Measurements from ENCODE around the gene PPFIBP2.
A peak's percentile ranks its signal among the peaks of the same experiment; 100 is the strongest.

PPFIBP2 gene

DNA sequence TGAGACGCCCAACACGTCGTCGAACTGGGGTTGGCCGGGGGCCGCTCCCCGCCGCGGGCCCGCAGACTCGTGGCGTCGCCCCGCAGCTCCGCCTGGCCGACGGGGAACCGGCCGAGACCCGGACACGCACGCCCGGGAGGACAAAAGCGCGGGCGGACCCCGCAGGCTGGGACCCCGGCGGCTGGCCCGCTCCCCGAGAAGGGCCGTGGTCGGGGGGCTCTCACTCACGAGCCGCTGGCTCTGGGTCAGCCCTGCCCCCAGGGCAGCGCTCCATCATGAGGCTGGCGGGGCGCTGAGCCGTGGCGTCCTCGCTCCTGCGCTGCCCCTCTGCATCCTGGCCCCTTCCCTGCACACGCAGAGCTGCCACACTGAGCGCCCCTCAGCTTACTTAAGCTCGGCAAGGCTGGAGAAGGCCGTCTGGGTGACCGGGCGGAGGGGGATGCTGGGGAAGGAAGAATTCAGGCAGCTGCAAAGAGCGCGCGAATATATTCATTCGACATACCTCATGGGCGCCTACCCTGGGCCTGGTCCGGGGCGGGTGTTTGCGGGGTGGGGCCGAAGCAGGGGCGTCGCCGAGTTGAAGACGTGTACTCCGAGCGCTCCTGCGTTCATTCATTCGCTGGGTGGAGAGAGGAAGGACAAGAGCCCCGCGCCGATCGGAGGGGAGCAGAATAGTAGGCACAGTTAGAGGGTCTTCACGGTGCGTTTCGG is 160.1 kb downstream of the PPFIBP2 start:
- TF ChIP-seq, protein P1, sequence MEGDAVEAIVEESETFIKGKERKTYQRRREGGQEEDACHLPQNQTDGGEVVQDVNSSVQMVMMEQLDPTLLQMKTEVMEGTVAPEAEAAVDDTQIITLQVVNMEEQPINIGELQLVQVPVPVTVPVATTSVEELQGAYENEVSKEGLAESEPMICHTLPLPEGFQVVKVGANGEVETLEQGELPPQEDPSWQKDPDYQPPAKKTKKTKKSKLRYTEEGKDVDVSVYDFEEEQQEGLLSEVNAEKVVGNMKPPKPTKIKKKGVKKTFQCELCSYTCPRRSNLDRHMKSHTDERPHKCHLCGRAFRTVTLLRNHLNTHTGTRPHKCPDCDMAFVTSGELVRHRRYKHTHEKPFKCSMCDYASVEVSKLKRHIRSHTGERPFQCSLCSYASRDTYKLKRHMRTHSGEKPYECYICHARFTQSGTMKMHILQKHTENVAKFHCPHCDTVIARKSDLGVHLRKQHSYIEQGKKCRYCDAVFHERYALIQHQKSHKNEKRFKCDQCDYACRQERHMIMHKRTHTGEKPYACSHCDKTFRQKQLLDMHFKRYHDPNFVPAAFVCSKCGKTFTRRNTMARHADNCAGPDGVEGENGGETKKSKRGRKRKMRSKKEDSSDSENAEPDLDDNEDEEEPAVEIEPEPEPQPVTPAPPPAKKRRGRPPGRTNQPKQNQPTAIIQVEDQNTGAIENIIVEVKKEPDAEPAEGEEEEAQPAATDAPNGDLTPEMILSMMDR (IDR thresholded peaks at IDR 0.05; ENCODE audit: borderline replicate concordance, control extremely low read depth, extremely low read depth, insufficient read depth, missing control alignments): no peak
- in situ Hi-C loops (cut with MboI; ENCODE audit: low sequenced_read_pairs, unreplicated experiment): no loop called here
- DNase-seq (ENCODE audit: low spot score): peak; percentile 75

DNA sequence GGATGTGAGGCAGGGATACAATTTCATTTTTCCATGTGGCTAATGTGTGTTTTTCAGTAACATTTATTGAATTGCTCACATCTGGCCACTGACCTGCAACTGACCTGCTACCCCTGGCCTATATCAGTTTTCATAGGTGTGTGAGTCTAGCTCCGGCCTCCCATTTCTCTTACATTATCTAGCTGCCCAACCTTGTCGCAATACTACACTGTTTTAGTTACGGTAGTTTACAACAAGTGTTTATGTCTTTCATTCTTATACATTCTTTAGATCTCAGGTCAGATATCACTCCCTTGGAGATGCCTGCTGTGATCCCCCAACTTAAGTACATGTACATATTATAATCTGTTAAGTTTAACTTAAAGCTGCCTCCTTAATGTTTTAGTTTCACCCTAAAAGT is 161.8 kb downstream of the PPFIBP2 start:
- in situ Hi-C loops (cut with MboI; ENCODE audit: low sequenced_read_pairs, unreplicated experiment): loop anchor here (25.0 kb wide), 1 partner anchor 563 kb away; no protein-coding TSS in a partner anchor
- TF ChIP-seq, protein P1 (IDR thresholded peaks at IDR 0.05; ENCODE audit: borderline replicate concordance, control extremely low read depth, extremely low read depth, insufficient read depth, missing control alignments): no peak

DNA sequence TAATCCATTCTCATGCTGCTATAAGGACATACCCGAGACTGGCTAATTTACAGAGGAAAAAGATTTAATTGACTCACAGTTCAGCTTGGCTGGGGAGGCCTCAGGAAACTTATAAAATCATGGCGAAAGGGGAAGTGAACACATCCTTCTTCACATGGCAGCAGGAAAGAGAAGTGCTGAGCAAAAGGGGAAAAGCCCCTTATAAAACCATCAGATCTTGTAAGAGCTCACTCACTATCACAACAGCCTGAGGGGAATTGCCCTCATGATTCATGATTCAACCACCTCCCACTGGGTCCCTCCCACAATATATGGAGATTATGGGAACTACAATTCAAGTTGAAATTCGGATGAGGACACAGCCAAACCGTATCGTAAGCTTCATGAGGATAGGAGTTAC is 163.3 kb downstream of the PPFIBP2 start:
- in situ Hi-C loops (cut with MboI; ENCODE audit: low sequenced_read_pairs, unreplicated experiment): loop anchor here (25.0 kb wide), 1 partner anchor 565 kb away; no protein-coding TSS in a partner anchor
- TF ChIP-seq, protein P1 (IDR thresholded peaks at IDR 0.05; ENCODE audit: borderline replicate concordance, control extremely low read depth, extremely low read depth, insufficient read depth, missing control alignments): no peak
- DNase-seq (ENCODE audit: low spot score): no peak

More for the DNA sequence above, 161.8 kb downstream of the PPFIBP2 start:
- no peak for DNase-seq (ENCODE audit: low spot score)

DNA sequence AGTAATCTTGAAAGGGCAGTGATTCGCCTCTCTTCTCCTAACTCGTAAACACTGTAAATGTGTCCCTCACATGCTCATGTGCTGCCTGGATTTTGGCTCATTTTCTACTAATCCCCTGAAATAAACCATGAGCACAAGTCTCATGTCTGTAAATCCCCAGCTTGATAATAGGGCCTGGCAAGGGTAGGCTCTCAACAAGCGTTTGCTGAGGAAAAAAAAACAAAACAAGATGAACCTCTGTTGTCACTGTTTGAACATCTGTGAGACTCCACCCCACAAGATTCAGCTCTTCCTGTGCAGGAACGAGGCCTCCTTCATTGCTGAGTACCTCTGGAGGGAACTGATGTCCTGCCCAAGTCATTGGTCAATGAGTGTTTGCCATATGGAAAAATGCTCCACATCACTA is 164.0 kb downstream of the PPFIBP2 start:
- no peak for DNase-seq (ENCODE audit: low spot score)
- TF ChIP-seq, protein P1 (IDR thresholded peaks at IDR 0.05; ENCODE audit: borderline replicate concordance, control extremely low read depth, extremely low read depth, insufficient read depth, missing control alignments): no peak
- in situ Hi-C loops (cut with MboI; ENCODE audit: low sequenced_read_pairs, unreplicated experiment): loop anchor here (25.0 kb wide), 1 partner anchor 565 kb away; no protein-coding TSS in a partner anchor

DNA sequence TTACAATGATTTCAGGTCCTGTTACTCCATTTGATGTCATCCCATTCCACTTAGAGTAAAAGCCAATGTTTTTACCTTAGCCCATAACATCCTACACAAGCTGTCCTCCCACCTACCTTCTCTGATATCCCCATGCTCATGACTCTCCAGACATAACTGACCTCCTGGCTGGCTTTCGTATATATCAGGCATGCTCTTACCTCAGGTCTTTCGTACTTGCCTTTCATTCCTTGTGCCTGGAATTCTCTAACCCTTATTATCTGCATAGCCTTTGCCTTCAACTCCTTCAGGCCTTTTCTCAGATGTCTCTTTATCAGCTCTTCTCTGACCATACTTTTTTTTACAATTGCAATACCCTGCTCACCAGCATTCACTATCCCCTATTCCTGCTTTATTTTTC is 169.8 kb downstream of the PPFIBP2 start:
- TF ChIP-seq, protein P1 (IDR thresholded peaks at IDR 0.05; ENCODE audit: borderline replicate concordance, control extremely low read depth, extremely low read depth, insufficient read depth, missing control alignments): no peak
- no peak for DNase-seq (ENCODE audit: low spot score)
- in situ Hi-C loops (cut with MboI; ENCODE audit: low sequenced_read_pairs, unreplicated experiment): loop anchor here (25.0 kb wide), 1 partner anchor 571 kb away; no protein-coding TSS in a partner anchor

DNA sequence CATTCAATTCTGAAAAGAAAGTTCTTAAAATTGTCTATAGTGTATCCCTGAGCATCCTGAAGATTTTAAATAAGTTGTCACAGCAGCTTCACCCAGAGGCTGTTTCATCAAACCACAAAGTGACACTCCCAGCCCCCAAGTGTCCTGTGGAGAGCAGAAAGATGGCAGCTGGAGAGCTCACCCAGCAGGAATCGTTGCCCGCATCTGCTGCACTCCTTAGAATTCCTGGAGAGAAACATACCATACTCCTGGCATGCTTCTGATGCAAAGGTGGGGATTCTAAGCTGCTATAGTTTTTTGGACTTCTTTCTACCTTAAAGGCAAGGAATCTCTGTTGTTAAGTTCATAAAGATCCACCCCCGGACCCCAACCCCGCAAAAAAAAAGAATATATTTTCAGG is 173.0 kb downstream of the PPFIBP2 start:
- in situ Hi-C loops (cut with MboI; ENCODE audit: low sequenced_read_pairs, unreplicated experiment): loop anchor here (25.0 kb wide), 1 partner anchor 574 kb away; no protein-coding TSS in a partner anchor
- TF ChIP-seq, protein P1 (IDR thresholded peaks at IDR 0.05; ENCODE audit: borderline replicate concordance, control extremely low read depth, extremely low read depth, insufficient read depth, missing control alignments): no peak
- DNase-seq (ENCODE audit: low spot score): no peak
